ENCODE measurements around the gene DTX1.
A peak's percentile ranks its signal among the peaks of the same experiment; 100 is the strongest.
"Not testable (repeated sequence)": the region's sequence is repeated elsewhere in the genome, so short reads cannot be mapped to it uniquely, and the experiment has no call there.

DTX1 gene

GRCh38 chr12:113104953-113105510, 48.5 kb downstream of the DTX1 start:
- ATAC-seq (no peak), DNase-seq (no peak)
- no peaks in the 10 kb centered on the region for H3K36me3 Mint-ChIP-seq (ENCODE audit: low read depth)
- H3K4me3 Mint-ChIP-seq = no peak overlapping the region
- H3K9me3 Mint-ChIP-seq = no peaks in the 10 kb centered on the region
- H3K27me3 Mint-ChIP-seq = no peaks in the 10 kb centered on the region
- peaks cover 8% of the 10 kb centered on the region for H3K4me1 Mint-ChIP-seq
- H3K27ac Mint-ChIP-seq = no peak overlapping the region

- DNase-seq (no peak), ATAC-seq (no peak)
- Mint-ChIP-seq H3K4me1 (peaks cover 12% of the 10 kb centered on the region), H3K9me3 (no peaks in the 10 kb centered on the region), H3K36me3 (ENCODE audit: low read depth) (no peaks in the 10 kb centered on the region), H3K27ac (no peak overlapping the region), H3K27me3 (no peaks in the 10 kb centered on the region), H3K4me3 (no peak overlapping the region)
Measured at GRCh38 chr12:113105606-113106271, 49.2 kb downstream of the DTX1 start.

GRCh38 chr12:113106361-113106760, 49.8 kb downstream of the DTX1 start:
- Mint-ChIP-seq H3K36me3 (ENCODE audit: low read depth) (no peaks in the 10 kb centered on the region), H3K27me3 (no peaks in the 10 kb centered on the region), H3K27ac (no peak overlapping the region), H3K9me3 (no peaks in the 10 kb centered on the region), H3K4me1 (peaks cover 12% of the 10 kb centered on the region), H3K4me3 (no peak overlapping the region)
- no peak for ATAC-seq
- no peak for DNase-seq

- no peak for DNase-seq
- H3K27me3 Mint-ChIP-seq = no peaks in the 10 kb centered on the region
- no peaks in the 10 kb centered on the region for H3K36me3 Mint-ChIP-seq (ENCODE audit: low read depth)
- no peak for ATAC-seq
- H3K4me3 Mint-ChIP-seq = no peak overlapping the region
- H3K4me1 Mint-ChIP-seq = peaks cover 12% of the 10 kb centered on the region
- no peak overlapping the region for H3K27ac Mint-ChIP-seq
- no peaks in the 10 kb centered on the region for H3K9me3 Mint-ChIP-seq
Measured at GRCh38 chr12:113108308-113108707, 51.8 kb downstream of the DTX1 start.

GRCh38 chr12:113109360-113109759, 52.8 kb downstream of the DTX1 start:
- Mint-ChIP-seq H3K4me3 (no peak overlapping the region), H3K4me1 (peaks cover 6% of the 10 kb centered on the region), H3K36me3 (ENCODE audit: low read depth) (no peaks in the 10 kb centered on the region), H3K9me3 (no peaks in the 10 kb centered on the region), H3K27me3 (no peaks in the 10 kb centered on the region), H3K27ac (no peak overlapping the region)
- ATAC-seq (no peak), DNase-seq (no peak)

- peaks cover 6% of the 10 kb centered on the region for H3K4me1 Mint-ChIP-seq
- DNase-seq (no peak), ATAC-seq (no peak)
- H3K27ac Mint-ChIP-seq = no peak overlapping the region
- no peaks in the 10 kb centered on the region for H3K36me3 Mint-ChIP-seq (ENCODE audit: low read depth)
- no peak overlapping the region for H3K4me3 Mint-ChIP-seq
- no peaks in the 10 kb centered on the region for H3K27me3 Mint-ChIP-seq
- no peaks in the 10 kb centered on the region for H3K9me3 Mint-ChIP-seq
Measured at GRCh38 chr12:113109872-113110599, 53.5 kb downstream of the DTX1 start.

GRCh38 chr12:113111247-113111646, 54.7 kb downstream of the DTX1 start:
- DNase-seq = no peak
- no peak for ATAC-seq
- no peaks in the 10 kb centered on the region for H3K27me3 Mint-ChIP-seq
- H3K27ac Mint-ChIP-seq = no peak overlapping the region
- H3K36me3 Mint-ChIP-seq (ENCODE audit: low read depth) = no peaks in the 10 kb centered on the region
- H3K9me3 Mint-ChIP-seq = no peaks in the 10 kb centered on the region
- peaks cover 6% of the 10 kb centered on the region for H3K4me1 Mint-ChIP-seq
- H3K4me3 Mint-ChIP-seq = no peak overlapping the region

- Mint-ChIP-seq H3K4me3 (no peak overlapping the region), H3K36me3 (ENCODE audit: low read depth) (no peaks in the 10 kb centered on the region), H3K27me3 (no peaks in the 10 kb centered on the region), H3K27ac (no peak overlapping the region), H3K9me3 (no peaks in the 10 kb centered on the region), H3K4me1 (peaks cover 6% of the 10 kb centered on the region)
- DNase-seq (no peak), ATAC-seq (no peak)
Measured at GRCh38 chr12:113112043-113112899, 55.7 kb downstream of the DTX1 start.

GRCh38 chr12:113113397-113113796, 56.9 kb downstream of the DTX1 start:
- H3K36me3 Mint-ChIP-seq (ENCODE audit: low read depth) = no peaks in the 10 kb centered on the region
- no peak for DNase-seq
- no peaks in the 10 kb centered on the region for H3K9me3 Mint-ChIP-seq
- no peaks in the 10 kb centered on the region for H3K27me3 Mint-ChIP-seq
- peaks cover 6% of the 10 kb centered on the region for H3K4me1 Mint-ChIP-seq
- no peak for ATAC-seq
- H3K4me3 Mint-ChIP-seq = no peak overlapping the region
- no peak overlapping the region for H3K27ac Mint-ChIP-seq

GRCh38 chr12:113114447-113115178, 58.1 kb downstream of the DTX1 start:
- H3K27ac Mint-ChIP-seq = no peak overlapping the region
- no peaks in the 10 kb centered on the region for H3K36me3 Mint-ChIP-seq (ENCODE audit: low read depth)
- no peaks in the 10 kb centered on the region for H3K9me3 Mint-ChIP-seq
- no peak for ATAC-seq
- no peak overlapping the region for H3K4me3 Mint-ChIP-seq
- no peaks in the 10 kb centered on the region for H3K27me3 Mint-ChIP-seq
- peaks cover 6% of the 10 kb centered on the region for H3K4me1 Mint-ChIP-seq
- no peak for DNase-seq

- ATAC-seq = no peak
- Mint-ChIP-seq H3K9me3 (no peaks in the 10 kb centered on the region), H3K36me3 (ENCODE audit: low read depth) (no peaks in the 10 kb centered on the region), H3K4me3 (no peak overlapping the region), H3K27me3 (peaks cover 3% of the 10 kb centered on the region), H3K27ac (no peak overlapping the region), H3K4me1 (no peaks in the 10 kb centered on the region)
- no peak for DNase-seq
Measured at GRCh38 chr12:113115455-113116126, 59.1 kb downstream of the DTX1 start.

- no peak for ATAC-seq
- no peaks in the 10 kb centered on the region for H3K36me3 Mint-ChIP-seq (ENCODE audit: low read depth)
Measured at GRCh38 chr12:113116875-113117274, 60.3 kb downstream of the DTX1 start.

GRCh38 chr12:113117684-113118083, 61.2 kb downstream of the DTX1 start:
- H3K36me3 Mint-ChIP-seq (ENCODE audit: low read depth); H3K27ac Mint-ChIP-seq; DNase-seq; H3K27me3 Mint-ChIP-seq; H3K9me3 Mint-ChIP-seq; H3K4me1 Mint-ChIP-seq; H3K4me3 Mint-ChIP-seq: not testable (repeated sequence)
- peak; percentile 18 for ATAC-seq

More at GRCh38 chr12:113116875-113117274, 60.3 kb downstream of the DTX1 start:
- Mint-ChIP-seq H3K4me3 (no peak overlapping the region), H3K4me1 (no peaks in the 10 kb centered on the region), H3K9me3 (no peaks in the 10 kb centered on the region), H3K27ac (no peak overlapping the region), H3K27me3 (peaks cover 3% of the 10 kb centered on the region)
- no peak for DNase-seq

GRCh38 chr12:113118142-113118541, 61.6 kb downstream of the DTX1 start:
- H3K36me3 Mint-ChIP-seq (ENCODE audit: low read depth) = peaks cover under 1% of the 10 kb centered on the region
- H3K4me1 Mint-ChIP-seq = no peaks in the 10 kb centered on the region
- H3K4me3 Mint-ChIP-seq = no peak overlapping the region
- DNase-seq = no peak
- no peak overlapping the region for H3K27ac Mint-ChIP-seq
- H3K27me3 Mint-ChIP-seq = peaks cover 3% of the 10 kb centered on the region
- peaks cover 4% of the 10 kb centered on the region for H3K9me3 Mint-ChIP-seq
- ATAC-seq = no peak

Data from activated naive CD8-positive, alpha-beta T cell treated with anti-CD3 and anti-CD28 coated beads, Interleukin-2, amount 50 U/mL, for 24 hours (primary cell).